K562 (cell line): ENCODE data around the gene ASCL2. TPM values are rescaled to one million over a fixed set of nuclear protein-coding genes. Genes with fewer than 3 reads are reported as not detected.

Source experiments
- CBFA2T2 ChIP-seq: fragments of 450-650 bp; conservative IDR thresholded peaks from 2 replicates; pipeline ENCODE4 v1.6.1; 2017; ENCODE audit warnings: mild to moderate bottlenecking
- CTCFL ChIP-seq: IDR thresholded peaks from 2 replicates; pipeline ENCODE4 v1.6.1; 2011; ENCODE audit warnings: borderline replicate concordance, low read depth, mild to moderate bottlenecking, moderate library complexity, low read length; ENCODE audit not compliant: insufficient read depth, poor library complexity, severe bottlenecking
- FOXO4 ChIP-seq: fragments of 450-650 bp; formaldehyde crosslinking; IDR thresholded peaks from 2 replicates; pipeline ENCODE4 v1.4.0; 2020; ENCODE audit warnings: mild to moderate bottlenecking, moderate library complexity
- GABPB1 ChIP-seq: sonication (generic); formaldehyde crosslinking; IDR thresholded peaks from 2 replicates; pipeline ENCODE4 v1.8.0; 2022; ENCODE audit warnings: mild to moderate bottlenecking, missing genetic modification reagents
- GABPB2 ChIP-seq: fragments of 250-450 bp; sonication (Bioruptor Pico); conservative IDR thresholded peaks from 2 replicates; pipeline ENCODE4 v1.5.1; 2021; ENCODE audit warnings: mild to moderate bottlenecking
- KLF10 ChIP-seq: fragments of 250-450 bp; sonication (Bioruptor Pico); IDR thresholded peaks from 2 replicates; pipeline ENCODE4 v1.6.1; 2021; ENCODE audit warnings: matching md5 sums
- LARP7 ChIP-seq: fragments of 450-650 bp; IDR thresholded peaks from 2 replicates; pipeline ENCODE4 v1.6.1; 2016
- MED1 ChIP-seq: sonication (generic); formaldehyde crosslinking; IDR thresholded peaks from 2 replicates; pipeline ENCODE4 v1.8.1; 2023; ENCODE audit warnings: missing genetic modification reagents, borderline replicate concordance
- MYC ChIP-seq, 2 experiments: fragments of 250-450 bp in 1 of 2; sonication (Bioruptor Pico) in 1 of 2; IDR thresholded peaks; 2 replicates each; pipeline versions ENCODE4 v1.5.1 to v1.6.1; 2012 to 2021; ENCODE audit warnings: low read depth in 2 of 2, borderline replicate concordance in 1 of 2, improper control_type of control experiment in 1 of 2, low read length in 1 of 2, mild to moderate bottlenecking in 1 of 2, moderate library complexity in 1 of 2
- MYNN ChIP-seq, 2 experiments: sonication (generic); formaldehyde crosslinking in 1 of 2; IDR thresholded peaks; 2 replicates each; pipeline versions ENCODE4 v1.5.0 to v1.6.1; 2016 to 2020; ENCODE audit warnings: antibody characterized with exemption in 1 of 2, missing genetic modification reagents in 1 of 2
- RBFOX2 ChIP-seq: fragments of 200-400 bp; formaldehyde crosslinking; IDR thresholded peaks from 2 replicates; pipeline ENCODE4 v1.6.1; 2017; ENCODE audit warnings: low read depth, mild to moderate bottlenecking, low read length, moderate library complexity
- RFX1 ChIP-seq: fragments of 450-650 bp; IDR thresholded peaks from 2 replicates; pipeline ENCODE4 v1.6.1; 2016; ENCODE audit warnings: mild to moderate bottlenecking, moderate library complexity
- RFX5 ChIP-seq: IDR thresholded peaks from 2 replicates; pipeline ENCODE4 v1.6.1; 2011; ENCODE audit warnings: low read depth, mild to moderate bottlenecking, improper control_type of control experiment, low read length
- SLC30A9 ChIP-seq: fragments of 250-450 bp; sonication (Bioruptor Pico); IDR thresholded peaks from 2 replicates; pipeline ENCODE4 v1.8.0; 2022; ENCODE audit warnings: mild to moderate bottlenecking, moderate library complexity
- STAG1 ChIP-seq: sonication (generic); formaldehyde crosslinking; IDR thresholded peaks from 2 replicates; pipeline ENCODE4 v1.5.0; 2020; ENCODE audit warnings: missing genetic modification reagents, borderline replicate concordance
- TCF3 ChIP-seq: sonication (generic); formaldehyde crosslinking; IDR thresholded peaks from 2 replicates; pipeline ENCODE4 v1.4.0; 2020; ENCODE audit warnings: mild to moderate bottlenecking, missing genetic modification reagents
- TEAD1 ChIP-seq, 2 experiments: fragments of 450-650 bp in 1 of 2; sonication (generic) in 1 of 2; formaldehyde crosslinking; IDR thresholded peaks; 2 replicates each; pipeline versions ENCODE4 v1.4.0 to v1.8.0; 2020 to 2022; ENCODE audit warnings: mild to moderate bottlenecking in 2 of 2, missing genetic modification reagents in 1 of 2
- TGIF2 ChIP-seq: sonication (generic); formaldehyde crosslinking; IDR thresholded peaks from 2 replicates; pipeline ENCODE4 v1.8.1; 2022; ENCODE audit warnings: mild to moderate bottlenecking, missing genetic modification reagents, moderate library complexity
- ZFP30 ChIP-seq: fragments of 250-450 bp; sonication (Bioruptor Pico); IDR thresholded peaks from 2 replicates; pipeline ENCODE4 v1.8.0; 2022; ENCODE audit warnings: moderate library complexity, mild to moderate bottlenecking, inconsistent platforms, borderline replicate concordance
- ZFX ChIP-seq: sonication (generic); formaldehyde crosslinking; IDR thresholded peaks from 2 replicates; pipeline ENCODE4 v1.8.0; 2022; ENCODE audit warnings: mild to moderate bottlenecking, missing genetic modification reagents, moderate library complexity
- ZNF175 ChIP-seq: fragments of 200-800 bp; sonication (Bioruptor generic); IDR thresholded peaks from 2 replicates; pipeline ENCODE4 v1.6.1; 2016; ENCODE audit warnings: low read depth, mild to moderate bottlenecking, missing genetic modification characterization, missing compliant biosample characterization
- ZNF740 ChIP-seq, 3 experiments: fragments of 200-800 bp in 1 of 3; sonication (Bioruptor generic) in 1 of 3; sonication (generic) in 1 of 3; formaldehyde crosslinking in 1 of 3; IDR thresholded peaks; 2 replicates each; pipeline versions ENCODE4 v1.6.1 to v1.8.0; 2016 to 2022; ENCODE audit warnings: mild to moderate bottlenecking in 2 of 3, missing compliant biosample characterization in 2 of 3, missing genetic modification characterization in 2 of 3, missing genetic modification reagents in 1 of 3
- ZNF764 ChIP-seq: fragments of 250-450 bp; sonication (Bioruptor Pico); IDR thresholded peaks from 2 replicates; pipeline ENCODE4 v1.4.0; 2020; ENCODE audit warnings: low read depth, mild to moderate bottlenecking, moderate library complexity
- polyA plus RNA-seq, 8 experiments: library from polyadenylated mRNA; depleted of rRNA in 4 of 8; stranded (reverse) in 5 of 8; unstranded in 3 of 8; fragments of >200 nt; fragmentation: Nextera tagmentation in 2 of 8; fragmentation: Illumina TruSeq in 1 of 8; extraction: Ambion mirVana in 2 of 8; extraction: Trizol in 1 of 8; gene quantifications; 2 replicates each; pipeline versions ENCODE4 v1.2.1 to v1.2.3, GENCODE V29; 2011 to 2014; ENCODE audit warnings: inconsistent platforms in 1 of 8, missing spikeins in 1 of 8
- total RNA-seq, 7 experiments: library from RNA; depleted of rRNA in 6 of 7; stranded (reverse); fragments of >200 nt in 6 of 7; fragmentation: Illumina TruSeq in 2 of 7; extraction: Trizol in 2 of 7; gene quantifications; 2 replicates each; pipeline versions ENCODE4 v1.2.1 to v1.2.3, GENCODE V29; 2011 to 2021; ENCODE audit warnings: low replicate concordance in 1 of 7

Gene ASCL2
- total and polyA plus RNA-seq, 9 of the 15 experiments (the other 6 are each of a cell fraction or from before 2014, with no cell fraction given) = 0.11 to 1.4 (median 0.36) TPM; not detected in 2

- no peak for TF ChIP-seq CTCFL
- no peak for TF ChIP-seq STAG1 (CRISPR knock-in tag)
- TF ChIP-seq ZNF175 (CRISPR knock-in tag) = no peak
- peak; percentile 31; the same call in 1 of the 2 replicates for TF ChIP-seq ZFX (CRISPR knock-in tag)
- TF ChIP-seq GABPB2 (CRISPR knock-in tag) = no peak
- no peak for TF ChIP-seq MED1 (CRISPR knock-in tag)
- TF ChIP-seq MYNN (IDR thresholded peaks at IDR 0.05) = no peak; the same call in 1 of the 2 replicates
- TF ChIP-seq MYNN (CRISPR knock-in tag; IDR thresholded peaks at IDR 0.05) = no peak
- no peak for TF ChIP-seq LARP7
- 0 out of 2 replicates have a peak, but pooled peaks have one; percentile 34 for TF ChIP-seq ZNF740 (CRISPR knock-in tag; IDR thresholded peaks at IDR 0.05)
- no peak for TF ChIP-seq ZNF740 (tag; IDR thresholded peaks at IDR 0.05)
- TF ChIP-seq GABPB1 (CRISPR knock-in tag) = peak; percentile 12; the same call in 1 of the 2 replicates
- TF ChIP-seq TEAD1 (CRISPR knock-in tag; IDR thresholded peaks at IDR 0.05) = 0 out of 4 replicates have a peak, but pooled peaks of 1 of the 2 experiments have one; percentile 18
- no peak for TF ChIP-seq ZFP30 (CRISPR knock-in tag)
- TF ChIP-seq KLF10 = no peak
- no peak; the same call in 1 of the 2 replicates for TF ChIP-seq TGIF2 (CRISPR knock-in tag)
- TF ChIP-seq RBFOX2 = no peak
- TF ChIP-seq ZNF764 (CRISPR knock-in tag) = peak; percentile 94
- no peak for TF ChIP-seq TCF3 (CRISPR knock-in tag)
- TF ChIP-seq FOXO4 = no peak
- no peak for TF ChIP-seq RFX5
- no peak for TF ChIP-seq RFX1
- TF ChIP-seq SLC30A9 (CRISPR knock-in tag) = no peak
- TF ChIP-seq CBFA2T2 = no peak
- no peak for TF ChIP-seq MYC (IDR thresholded peaks at IDR 0.05; ENCODE audit: low read depth, low read length)
- 0 out of 2 replicates have a peak, but pooled peaks have one; percentile 10 for TF ChIP-seq MYC (CRISPR knock-in tag; IDR thresholded peaks at IDR 0.05; ENCODE audit: borderline replicate concordance, low read depth)
These were observed 32.0 kb upstream of the ASCL2 start (continued) for GRCh38 chr11:2302306-2302895.
